Measurements from ENCODE around the gene LIPT2.

Gene LIPT2

GRCh38 chr11:74463216-74463615, 30.3 kb downstream of the LIPT2 start:
- DNase-seq, result no peak

GRCh38 chr11:74462631-74463030, 30.9 kb downstream of the LIPT2 start:
- DNase-seq, result no peak

- DNase-seq, result no peak
Measured at GRCh38 chr11:74462009-74462408, 31.5 kb downstream of the LIPT2 start.

GRCh38 chr11:74460481-74461154, 32.9 kb downstream of the LIPT2 start:
- no peak for DNase-seq

GRCh38 chr11:74460065-74460464, 33.5 kb downstream of the LIPT2 start:
- DNase-seq, result no peak

- DNase-seq, result no peak
Measured at GRCh38 chr11:74459584-74459983, 33.9 kb downstream of the LIPT2 start.

GRCh38 chr11:74457356-74457755, 36.2 kb downstream of the LIPT2 start:
- DNase-seq, result no peak

GRCh38 chr11:74453373-74453975, 40.0 kb downstream of the LIPT2 start:
- no peak for DNase-seq

- DNase-seq, result no peak
Measured at GRCh38 chr11:74452366-74452765, 41.2 kb downstream of the LIPT2 start.

- no peak for DNase-seq
Measured at GRCh38 chr11:74450318-74450717, 43.2 kb downstream of the LIPT2 start.

- no peak for DNase-seq
Measured at GRCh38 chr11:74449369-74449931, 44.1 kb downstream of the LIPT2 start.

- no peak for DNase-seq
Measured at GRCh38 chr11:74447720-74448119, 45.8 kb downstream of the LIPT2 start.

- DNase-seq, result no peak
Measured at GRCh38 chr11:74446532-74446938, 47.0 kb downstream of the LIPT2 start.

- no peak for DNase-seq
Measured at GRCh38 chr11:74444173-74444826, 49.2 kb downstream of the LIPT2 start.

- no peak for DNase-seq
Measured at GRCh38 chr11:74443071-74443864, 50.3 kb downstream of the LIPT2 start.

GRCh38 chr11:74442636-74443035, 50.9 kb downstream of the LIPT2 start:
- DNase-seq, result no peak

Data from cortex of kidney (tissue), 1 donor.